ENCODE results near the gene RARB.

RARB gene

DNA sequence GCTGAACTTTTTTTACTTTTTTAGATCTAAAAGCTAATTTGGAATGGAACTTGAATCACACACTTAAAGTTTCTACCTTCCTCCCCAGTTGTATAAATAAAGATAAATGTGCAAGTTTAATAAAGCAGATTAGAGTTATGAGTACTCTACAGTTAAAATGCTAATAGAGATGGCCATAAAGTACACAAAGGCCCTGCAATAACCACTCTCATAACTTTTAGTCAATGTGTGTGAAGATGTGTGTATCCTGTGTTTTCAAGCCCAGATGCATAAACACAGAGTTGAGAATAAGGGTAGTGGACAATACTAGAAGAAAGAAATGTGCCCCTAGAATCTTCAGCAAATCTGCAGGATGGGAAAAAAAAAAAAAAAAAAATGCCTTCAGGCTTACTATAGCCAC, 191.3 kb downstream of the RARB start:
- DNase-seq, result no peak

DNA sequence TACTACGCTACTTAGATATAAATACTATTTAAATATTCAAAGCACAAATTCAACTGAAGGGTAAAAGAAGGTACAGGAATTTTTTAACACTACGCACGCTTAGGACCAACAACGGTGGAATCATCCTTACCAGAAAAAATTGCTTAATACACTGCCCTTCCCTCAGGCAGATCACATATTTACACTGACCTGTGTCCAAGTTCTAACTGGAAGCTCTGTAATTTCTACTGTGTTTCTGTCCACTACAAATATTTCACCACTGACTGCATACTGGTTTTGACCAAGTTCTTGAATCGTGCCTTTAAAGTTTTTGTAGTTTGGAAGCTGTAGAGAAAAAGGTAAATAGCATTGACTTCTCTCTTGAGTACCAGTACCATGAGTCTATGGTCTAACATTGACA, 192.4 kb downstream of the RARB start:
- DNase-seq, result no peak

DNA sequence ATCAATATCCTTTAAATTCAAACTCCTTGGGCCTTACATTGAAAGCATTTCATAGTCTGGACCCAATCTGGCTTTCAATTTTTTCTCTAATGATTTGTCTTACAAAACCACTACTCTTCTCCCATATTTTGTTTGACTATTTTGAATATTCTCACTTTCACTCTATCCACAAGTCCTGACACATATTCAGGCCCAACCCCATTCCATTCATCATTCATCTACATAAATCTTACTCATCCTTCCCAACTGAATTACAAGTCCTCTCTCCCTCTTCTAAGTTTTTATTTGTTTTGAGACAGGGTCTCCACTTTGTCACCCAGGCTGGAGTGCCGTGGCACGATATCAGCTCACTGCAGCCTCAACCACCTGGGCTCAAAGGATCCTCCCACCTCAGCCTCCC, 193.0 kb downstream of the RARB start:
- DNase-seq, result no peak

DNA sequence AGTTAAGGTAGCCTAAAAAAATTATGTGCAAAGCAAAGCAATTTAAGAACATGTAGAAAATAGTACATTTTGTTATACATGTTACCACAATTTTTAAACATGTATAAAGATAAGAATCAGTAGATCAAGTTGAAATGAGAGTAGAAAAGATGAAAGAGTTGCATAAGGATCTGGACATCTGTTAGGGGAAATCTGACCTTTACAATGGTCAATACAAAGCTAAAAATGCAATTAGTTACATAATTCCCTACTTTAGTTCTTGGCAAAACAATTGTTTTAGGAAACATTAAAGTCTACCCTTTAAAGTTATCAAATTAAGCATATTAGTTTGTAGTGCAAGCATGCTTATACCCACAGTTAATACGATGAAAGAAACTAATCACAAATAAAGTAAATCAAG, 203.9 kb downstream of the RARB start:
- no peak for DNase-seq

DNA sequence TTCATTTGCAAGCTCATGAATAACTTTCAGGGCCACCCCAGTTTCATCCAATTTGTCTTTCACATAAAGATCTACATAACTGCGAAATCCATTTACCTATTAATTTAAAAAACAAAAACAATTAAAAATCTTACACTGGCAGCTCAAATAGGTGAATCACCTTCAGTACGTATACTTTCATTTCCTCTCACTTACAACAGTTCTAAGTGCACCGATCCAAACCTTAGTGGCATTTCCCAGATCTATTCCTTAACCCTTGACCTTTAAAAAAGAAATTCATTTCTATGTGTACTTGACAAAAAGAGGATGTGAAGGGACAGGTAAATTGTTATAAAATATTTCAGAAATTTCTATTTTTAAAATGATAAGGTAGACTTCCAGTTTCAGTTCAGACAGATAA, 205.9 kb downstream of the RARB start:
- DNase-seq, result no peak

DNA sequence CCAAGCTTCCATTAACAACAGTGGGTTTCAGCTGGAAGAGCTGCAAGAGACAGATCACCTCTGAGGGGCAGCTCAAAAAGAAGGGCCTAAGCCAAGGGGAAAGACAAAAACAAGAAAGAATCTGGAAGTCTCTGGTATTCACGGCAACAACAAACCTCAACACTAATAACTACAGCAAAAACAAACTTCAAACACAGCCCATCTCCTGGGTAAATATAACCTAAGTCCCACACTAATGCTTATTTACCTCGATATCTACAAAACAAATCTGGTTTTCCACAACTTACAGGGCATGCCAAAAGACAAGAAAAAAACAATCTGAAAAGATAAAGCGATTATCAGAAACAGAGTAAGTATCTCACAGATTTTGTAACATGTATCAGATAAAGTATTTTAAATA, 207.0 kb downstream of the RARB start:
- no peak for DNase-seq
